Ovary (tissue), 3 donors: Measurements from ENCODE around the gene HDDC3.

Experiments
- EP300 ChIP-seq: sonication (generic); formaldehyde crosslinking; IDR thresholded peaks from one replicate; pipeline ENCODE4 v1.6.1; 2017; ENCODE audit warnings: antibody characterized with exemption
- POLR2A ChIP-seq: fragments of 450-650 bp; IDR thresholded peaks from one replicate; pipeline ENCODE4 v1.6.1; 2017; ENCODE audit warnings: antibody characterized with exemption, mild to moderate bottlenecking, moderate library complexity
- TF ChIP-seq, protein P1 (sequence below), 3 donors: fragments of 450-650 bp in 2 of 3; fragments of 200-600 bp in 1 of 3; IDR thresholded peaks; one replicate each; pipeline versions ENCODE4 v1.5.1 to v1.8.0; 2016 to 2022; ENCODE audit warnings: antibody characterized with exemption in 3 of 3, mild to moderate bottlenecking in 1 of 3
- donor health status: DM: no; HTN: no; CAD: no.

DNA sequence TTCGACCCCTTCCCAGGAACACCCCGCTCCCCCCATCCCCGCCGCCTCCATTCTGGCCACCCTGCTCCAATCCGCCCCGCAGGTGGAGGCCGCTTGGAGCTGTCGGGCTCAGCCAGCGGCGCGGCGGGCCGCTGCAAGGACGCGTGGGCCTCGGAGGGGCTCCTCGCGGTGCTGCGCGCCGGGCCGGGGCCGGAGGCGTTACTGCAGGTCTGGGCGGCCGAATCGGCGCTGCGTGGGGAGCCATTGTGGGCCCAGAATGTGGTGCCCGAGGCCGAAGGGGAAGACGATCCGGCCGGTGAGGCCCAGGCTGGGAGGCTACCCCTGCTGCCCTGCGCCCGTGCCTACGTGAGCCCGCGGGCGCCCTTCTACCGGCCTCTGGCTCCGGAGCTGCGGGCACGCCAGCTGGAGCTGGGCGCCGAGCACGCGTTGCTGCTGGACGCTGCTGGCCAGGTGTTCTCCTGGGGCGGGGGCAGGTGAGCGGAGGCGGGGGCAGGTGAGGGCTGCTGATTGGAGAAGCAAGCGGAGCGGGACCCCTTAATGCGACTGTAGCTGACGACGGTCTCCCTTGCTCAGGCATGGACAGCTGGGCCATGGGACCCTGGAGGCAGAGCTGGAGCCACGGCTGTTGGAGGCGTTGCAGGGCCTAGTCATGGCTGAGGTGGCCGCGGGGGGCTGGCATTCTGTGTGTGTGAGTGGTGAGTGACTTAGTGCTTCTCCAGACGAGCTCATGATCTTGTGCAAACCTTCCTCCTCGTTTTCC is 24.9 kb upstream of the HDDC3 start:
- TF ChIP-seq POLR2A (peak; percentile 7), EP300 (no peak)
- TF ChIP-seq, protein P1, sequence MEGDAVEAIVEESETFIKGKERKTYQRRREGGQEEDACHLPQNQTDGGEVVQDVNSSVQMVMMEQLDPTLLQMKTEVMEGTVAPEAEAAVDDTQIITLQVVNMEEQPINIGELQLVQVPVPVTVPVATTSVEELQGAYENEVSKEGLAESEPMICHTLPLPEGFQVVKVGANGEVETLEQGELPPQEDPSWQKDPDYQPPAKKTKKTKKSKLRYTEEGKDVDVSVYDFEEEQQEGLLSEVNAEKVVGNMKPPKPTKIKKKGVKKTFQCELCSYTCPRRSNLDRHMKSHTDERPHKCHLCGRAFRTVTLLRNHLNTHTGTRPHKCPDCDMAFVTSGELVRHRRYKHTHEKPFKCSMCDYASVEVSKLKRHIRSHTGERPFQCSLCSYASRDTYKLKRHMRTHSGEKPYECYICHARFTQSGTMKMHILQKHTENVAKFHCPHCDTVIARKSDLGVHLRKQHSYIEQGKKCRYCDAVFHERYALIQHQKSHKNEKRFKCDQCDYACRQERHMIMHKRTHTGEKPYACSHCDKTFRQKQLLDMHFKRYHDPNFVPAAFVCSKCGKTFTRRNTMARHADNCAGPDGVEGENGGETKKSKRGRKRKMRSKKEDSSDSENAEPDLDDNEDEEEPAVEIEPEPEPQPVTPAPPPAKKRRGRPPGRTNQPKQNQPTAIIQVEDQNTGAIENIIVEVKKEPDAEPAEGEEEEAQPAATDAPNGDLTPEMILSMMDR (IDR thresholded peaks at IDR 0.05) = no peak
